Measurements from ENCODE around the gene DNAJC12. TPM values are rescaled to one million over a fixed set of nuclear protein-coding genes. Genes with fewer than 3 reads are reported as not detected.
A peak's percentile ranks its signal among the peaks of the same experiment; 100 is the strongest.
"Not testable (repeated sequence)": the region's sequence is repeated elsewhere in the genome, so short reads cannot be mapped to it uniquely, and the experiment has no call there.

The DNAJC12 gene
- total RNA-seq, 3 donors from 2014 or later, result 6.3 to 8.8 (median 8.8) TPM

- intact Hi-C loops (cut with DNase I, micrococcal nuclease), result no loop called here
- ATAC-seq (peak; percentile 93), DNase-seq (peak; percentile 96 to 99 (median 98))
- Histone ChIP-seq H3K4me3 (peak overlapping the region; percentile 63), H3K9me3 (no peaks in the 10 kb centered on the region), H3K36me3 (ENCODE audit: low read depth) (no peaks in the 10 kb centered on the region), H3K4me1 (ENCODE audit: low read depth) (no peaks in the 10 kb centered on the region)
- peak; percentile 9 for TF ChIP-seq CTCF (IDR thresholded peaks at IDR 0.05)
These were observed 73.8 kb downstream of the DNAJC12 start for GRCh38 chr10:67764012-67764822.

- no peak for TF ChIP-seq CTCF (IDR thresholded peaks at IDR 0.05)
- ATAC-seq (peak; percentile 56), DNase-seq (peak; percentile 75 to 82 (median 81))
- no peaks in the 10 kb centered on the region for H3K36me3 ChIP-seq (ENCODE audit: low read depth)
- intact Hi-C loops (cut with DNase I, micrococcal nuclease), result no loop called here
- no peaks in the 10 kb centered on the region for H3K4me1 ChIP-seq (ENCODE audit: low read depth)
- H3K4me3 ChIP-seq, result peak overlapping the region; percentile 63
- no peaks in the 10 kb centered on the region for H3K9me3 ChIP-seq
These were observed 74.4 kb downstream of the DNAJC12 start for GRCh38 chr10:67763499-67764011.

GRCh38 chr10:67762567-67762966 lies 75.4 kb downstream of the DNAJC12 start:
- H3K36me3 ChIP-seq (ENCODE audit: low read depth); H3K4me3 ChIP-seq; ATAC-seq; H3K4me1 ChIP-seq (ENCODE audit: low read depth); intact Hi-C loops (cut with DNase I, micrococcal nuclease); H3K9me3 ChIP-seq; DNase-seq: not testable (repeated sequence)

- Histone ChIP-seq H3K4me3 (no peak overlapping the region), H3K4me1 (ENCODE audit: low read depth) (no peaks in the 10 kb centered on the region), H3K9me3 (no peaks in the 10 kb centered on the region), H3K36me3 (ENCODE audit: low read depth) (no peaks in the 10 kb centered on the region)
- ATAC-seq (no peak), DNase-seq (no peak)
- intact Hi-C loops (cut with DNase I, micrococcal nuclease), result no loop called here
- no peak for TF ChIP-seq CTCF (IDR thresholded peaks at IDR 0.05)
These were observed 77.7 kb downstream of the DNAJC12 start for GRCh38 chr10:67760272-67760671.

Other genes starting within 250 kb of the DNAJC12 start
- 1 to 10 TPM in 1 of 3 donors, under 1 TPM in 2; 0.52 to 7.5 (median 0.70) TPM for gene CTNNA3, start 142.0 kb downstream of the DNAJC12 start, total RNA-seq
- gene SIRT1, start 46.5 kb upstream of the DNAJC12 start, total RNA-seq, result 10 to 100 TPM; 15.2 to 42.2 (median 23.1) TPM
- gene HERC4, start 237.1 kb upstream of the DNAJC12 start, total RNA-seq, result 10 to 100 TPM; 54.1 to 72.2 (median 62.3) TPM